GM12878 (cell line): ENCODE results near the gene PSMG3. TPM values are rescaled to one million over a fixed set of nuclear protein-coding genes. Genes with fewer than 3 reads are reported as not detected.

Experiments used
- ATAC-seq: fragments of 200-7000 bp; cut with Tn5 transposase; 3 replicates; pipeline ENCODE4 v1.9.1; 2020; ENCODE audit warnings: mild to moderate bottlenecking, moderate library complexity
- BruUV-seq: library from RNA; stranded (reverse); fragments of 400-500 nt; replicated peaks from 2 replicates; lab custom pipeline; 2021; lab: Mats Ljungman, UMichigan
- CTCF ChIA-PET: fragments of 300-600 bp; sonication (Branson Sonifier 250); formaldehyde crosslinking; extraction: SDS; loops from one replicate; lab custom pipeline; 2021; ENCODE audit warnings: inconsistent platforms; lab: Yijun Ruan, JAX
- POLR2A ChIA-PET: fragments of 350-600 bp; formaldehyde crosslinking; extraction: SDS; loops from one replicate; lab custom pipeline; 2021; ENCODE audit warnings: inconsistent platforms; lab: Charles Lee
- RAD21 ChIA-PET: fragments of 300-600 bp; sonication (Branson Sonifier 250); formaldehyde crosslinking; loops from one replicate; lab custom pipeline; 2023; ENCODE audit warnings: antibody characterized with exemption; ENCODE audit not compliant: unreplicated experiment; lab: Charles Lee
- SMC1A ChIA-PET: fragments of 300-600 bp; sonication (Branson Sonifier 250); formaldehyde crosslinking; loops from one replicate; lab custom pipeline; 2023; ENCODE audit not compliant: unreplicated experiment, uncharacterized antibody; lab: Charles Lee
- DNase-seq: peaks from one replicate; pipeline ENCODE4 v3.0.0-alpha.2; 2011; ENCODE audit warnings: low read depth, low spot score
- FAIRE-seq: peaks from 3 replicates; lab custom pipeline; 2011; peaks lifted over from hg19 to GRCh38; lab: Jason Lieb, UNC
- H2AFZ ChIP-seq: 2 replicates; pipeline ENCODE4 v1.6.0; 2011; ENCODE audit warnings: low read depth, low read length, control low read depth; ENCODE audit not compliant: control insufficient read depth
- H3K27ac ChIP-seq: 2 replicates; pipeline ENCODE4 v1.5.1; 2011; ENCODE audit warnings: control low read depth; ENCODE audit not compliant: control insufficient read depth, insufficient read depth
- H3K27me3 ChIP-seq, 2 experiments: replicated peaks in 1 of 2; 2 replicates each; pipeline versions ENCODE4 v1.6.0 to v1.6.1; 2011; ENCODE audit warnings: low read length in 1 of 2; ENCODE audit not compliant: control insufficient read depth in 2 of 2, insufficient read depth in 2 of 2
- H3K36me3 ChIP-seq, 2 experiments: 2 replicates each; pipeline ENCODE4 v1.5.1; 2011; ENCODE audit warnings: low read length in 1 of 2; ENCODE audit not compliant: control insufficient read depth in 2 of 2, insufficient read depth in 2 of 2
- H3K4me1 ChIP-seq: 2 replicates; pipeline ENCODE4 v1.6.1; 2011; ENCODE audit warnings: mild to moderate bottlenecking, low read length, moderate library complexity, mixed read lengths; ENCODE audit not compliant: control insufficient read depth, insufficient read depth
- H3K4me2 ChIP-seq: 2 replicates; pipeline ENCODE4 v1.6.0; 2011; ENCODE audit warnings: control low read depth; ENCODE audit not compliant: control insufficient read depth, insufficient read depth
- H3K4me3 ChIP-seq: fragments of 200-600 bp; sonication (generic); 2 replicates; pipeline ENCODE4 v1.5.1; 2016
- H3K79me2 ChIP-seq: 2 replicates; pipeline ENCODE4 v1.6.0; 2011; ENCODE audit warnings: low read length; ENCODE audit not compliant: control insufficient read depth, insufficient read depth
- H3K9ac ChIP-seq: 2 replicates; pipeline ENCODE4 v1.8.0; 2011; ENCODE audit warnings: low read length, control low read depth, mixed read lengths; ENCODE audit not compliant: control insufficient read depth, insufficient read depth
- H3K9me3 ChIP-seq: replicated peaks from 3 replicates; pipeline ENCODE4 v1.5.1; 2011; ENCODE audit warnings: mild to moderate bottlenecking, low read length; ENCODE audit not compliant: control insufficient read depth, insufficient read depth
- H4K20me1 ChIP-seq: 2 replicates; pipeline ENCODE4 v1.6.0; 2011; ENCODE audit not compliant: control insufficient read depth, insufficient read depth
- ASH2L ChIP-seq: fragments of 300-600, 200-600 bp; sonication (generic); IDR thresholded peaks from 2 replicates; pipeline ENCODE4 v1.6.1; 2017; ENCODE audit warnings: low read depth, mild to moderate bottlenecking, borderline replicate concordance
- CBX5 ChIP-seq: sonication (generic); IDR thresholded peaks from 2 replicates; pipeline ENCODE4 v1.6.1; 2016; ENCODE audit warnings: low read depth, moderate library complexity, mild to moderate bottlenecking, inconsistent platforms
- EGR1 ChIP-seq, 2 experiments: IDR thresholded peaks; 1 replicate in 1 of 2; 2 replicates in 1 of 2; pipeline ENCODE4 v1.6.1; 2011 to 2012; ENCODE audit warnings: low read depth in 2 of 2, low read length in 2 of 2, borderline replicate concordance in 1 of 2, mild to moderate bottlenecking in 1 of 2, moderate library complexity in 1 of 2
- EP300 ChIP-seq, 2 experiments: fragments of 150-350 bp in 1 of 2; IDR thresholded peaks; 2 replicates each; pipeline ENCODE4 v1.6.1; 2011 to 2012; ENCODE audit warnings: low read depth in 2 of 2, low read length in 2 of 2, borderline replicate concordance in 1 of 2, improper control_type of control experiment in 1 of 2, inconsistent platforms in 1 of 2; ENCODE audit not compliant: control insufficient read depth in 1 of 2
- FOXK2 ChIP-seq: fragments of 450-650 bp; IDR thresholded peaks from 2 replicates; pipeline ENCODE4 v1.6.1; 2017; ENCODE audit warnings: mild to moderate bottlenecking, moderate library complexity
- IKZF2 ChIP-seq, 2 experiments: fragments of 450-650 bp; IDR thresholded peaks; 2 replicates each; pipeline ENCODE4 v1.6.1; 2017; ENCODE audit warnings: mild to moderate bottlenecking in 2 of 2, moderate library complexity in 2 of 2
- MLLT1 ChIP-seq: fragments of 450-650 bp; IDR thresholded peaks from 2 replicates; pipeline ENCODE4 v1.6.1; 2016; ENCODE audit warnings: mild to moderate bottlenecking
- MTA3 ChIP-seq: IDR thresholded peaks from 2 replicates; pipeline ENCODE4 v1.6.1; 2012; ENCODE audit warnings: low read length, inconsistent platforms, borderline replicate concordance
- NFIC ChIP-seq: IDR thresholded peaks from 2 replicates; pipeline ENCODE4 v1.6.1; 2012; ENCODE audit warnings: low read depth, mild to moderate bottlenecking, inconsistent platforms, low read length, moderate library complexity
- NFXL1 ChIP-seq: fragments of 450-650 bp; IDR thresholded peaks from 2 replicates; pipeline ENCODE4 v1.6.1; 2017; ENCODE audit warnings: antibody characterized with exemption, mild to moderate bottlenecking, borderline replicate concordance
- NR2C2 ChIP-seq: IDR thresholded peaks from 2 replicates; pipeline ENCODE4 v1.6.1; 2011; ENCODE audit warnings: borderline replicate concordance, low read depth; ENCODE audit not compliant: control insufficient read depth, insufficient read length
- PAX8 ChIP-seq: fragments of 450-650 bp; IDR thresholded peaks from 2 replicates; pipeline ENCODE4 v1.6.1; 2017; ENCODE audit warnings: mild to moderate bottlenecking, moderate library complexity
- PML ChIP-seq: IDR thresholded peaks from 2 replicates; pipeline ENCODE4 v1.6.1; 2012; ENCODE audit warnings: low read length, inconsistent platforms
- RB1 ChIP-seq: fragments of 450-650 bp; formaldehyde crosslinking; IDR thresholded peaks from 2 replicates; pipeline ENCODE4 v1.6.1; 2017; ENCODE audit warnings: mild to moderate bottlenecking, borderline replicate concordance
- RCOR1 ChIP-seq: conservative IDR thresholded peaks from 2 replicates; pipeline ENCODE4 v1.6.1; 2012; ENCODE audit warnings: low read depth, low read length, improper control_type of control experiment
- SMAD5 ChIP-seq: IDR thresholded peaks from 2 replicates; pipeline ENCODE4 v1.6.1; 2016; ENCODE audit warnings: antibody characterized with exemption, low read depth
- YY1 ChIP-seq: IDR thresholded peaks from 2 replicates; pipeline ENCODE4 v1.6.1; 2011; ENCODE audit warnings: low read depth, mild to moderate bottlenecking, low read length
- WGBS: methylation state at CpG from one replicate; pipeline ENCODE4 v1.1.6; 2016; ENCODE audit warnings: low lambda C conversion rate; ENCODE audit not compliant: insufficient replicate concordance, insufficient coverage; ENCODE audit errors: missing lambda C conversion rate; 5-methylcytosine and 5-hydroxymethylcytosine counted together
- in situ Hi-C: fragments of 300-500 bp; cut with MboI; formaldehyde crosslinking; loops from 9 replicates; pipeline ENCODE4 v1.14.3; 2018; ENCODE audit warnings: mixed read lengths
- intact Hi-C: fragments of 100-400 bp; cut with micrococcal nuclease; formaldehyde crosslinking; loops from one replicate; pipeline ENCODE4 v1.14.2; 2022; ENCODE audit not compliant: unreplicated experiment
- polyA plus RNA-seq, 11 experiments: library from polyadenylated mRNA; depleted of rRNA in 4 of 11; unstranded in 6 of 11; stranded (reverse) in 5 of 11; fragments of >200 nt; fragmentation: Nextera tagmentation in 4 of 11; fragmentation: Illumina TruSeq in 1 of 11; extraction: Ambion mirVana in 4 of 11; extraction: Trizol in 1 of 11; gene quantifications; 1 replicate in 1 of 11; 2 replicates in 10 of 11; pipeline versions ENCODE4 v1.2.1 to v1.2.3, GENCODE V29; 2011 to 2016; ENCODE audit warnings: inconsistent platforms in 2 of 11, missing spikeins in 2 of 11, low read depth in 1 of 11
- total RNA-seq, 4 experiments: library from RNA; depleted of rRNA in 3 of 4; stranded (reverse); fragments of >200 nt in 3 of 4; fragmentation: Illumina TruSeq in 1 of 4; extraction: Trizol in 1 of 4; gene quantifications; 2 replicates each; pipeline versions ENCODE4 v1.2.1 to v1.2.3, GENCODE V29; 2013 to 2021
- TF ChIP-seq, protein P1 (sequence below): fragments of 450-650 bp; IDR thresholded peaks from 2 replicates; pipeline ENCODE4 v1.6.1; 2017; ENCODE audit warnings: borderline replicate concordance

PSMG3 gene
- total and polyA plus RNA-seq, 10 of the 15 experiments (the other 5 are each of a cell fraction or from before 2014, with no cell fraction given), result 23.9 to 115 (median 60.6) TPM

GRCh38 chr7:1559626-1560590 lies 9.9 kb downstream of the PSMG3 start:
- H3K27ac ChIP-seq, result no peak overlapping the region
- no peak overlapping the region for H3K9ac ChIP-seq
- intact Hi-C loops (no loop called here), in situ Hi-C loops (no loop called here)
- no peak overlapping the region for H3K4me2 ChIP-seq
- H3K36me3 ChIP-seq, result no peaks in the 10 kb centered on the region
- CTCF ChIA-PET, result no interaction called here
- H3K27me3 ChIP-seq, result no peaks in the 10 kb centered on the region
- no peak overlapping the region for H3K4me3 ChIP-seq
- H4K20me1 ChIP-seq, result no peaks in the 10 kb centered on the region
- H2AFZ ChIP-seq, result no peak overlapping the region
- SMC1A ChIA-PET, result no interaction called here
- H3K9me3 ChIP-seq, result no peaks in the 10 kb centered on the region
- RAD21 ChIA-PET, result interaction anchor here (0.5 kb wide), 1 partner anchor 1138 kb away, joined by 3 read pairs; no protein-coding TSS in a partner anchor
- no peaks in the 10 kb centered on the region for H3K79me2 ChIP-seq
- POLR2A ChIA-PET, result no interaction called here
- FAIRE-seq (no peak), ATAC-seq (no peak), DNase-seq (no peak)
- 31% methylated on average over 21 of the region's 28 CpGs for WGBS
- TF ChIP-seq NFIC (no peak), NFXL1 (no peak), RB1 (no peak), NR2C2 (no peak), PAX8 (no peak), IKZF2 (IDR thresholded peaks at IDR 0.05) (no peak), MLLT1 (no peak), MTA3 (no peak), FOXK2 (no peak), SMAD5 (no peak), ASH2L (no peak), RCOR1 (no peak), EP300 (IDR thresholded peaks at IDR 0.05; ENCODE audit: borderline replicate concordance in 1 of 2, control insufficient read depth in 1 of 2, low read depth in 2 of 2, low read length in 2 of 2) (no peak), YY1 (no peak), EGR1 (IDR thresholded peaks at IDR 0.05; ENCODE audit: borderline replicate concordance in 1 of 2, low read depth in 2 of 2, low read length in 2 of 2) (no peak), PML (no peak), CBX5 (no peak)
- TF ChIP-seq, protein P1, sequence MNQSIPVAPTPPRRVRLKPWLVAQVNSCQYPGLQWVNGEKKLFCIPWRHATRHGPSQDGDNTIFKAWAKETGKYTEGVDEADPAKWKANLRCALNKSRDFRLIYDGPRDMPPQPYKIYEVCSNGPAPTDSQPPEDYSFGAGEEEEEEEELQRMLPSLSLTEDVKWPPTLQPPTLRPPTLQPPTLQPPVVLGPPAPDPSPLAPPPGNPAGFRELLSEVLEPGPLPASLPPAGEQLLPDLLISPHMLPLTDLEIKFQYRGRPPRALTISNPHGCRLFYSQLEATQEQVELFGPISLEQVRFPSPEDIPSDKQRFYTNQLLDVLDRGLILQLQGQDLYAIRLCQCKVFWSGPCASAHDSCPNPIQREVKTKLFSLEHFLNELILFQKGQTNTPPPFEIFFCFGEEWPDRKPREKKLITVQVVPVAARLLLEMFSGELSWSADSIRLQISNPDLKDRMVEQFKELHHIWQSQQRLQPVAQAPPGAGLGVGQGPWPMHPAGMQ, result no peak
- no TSS peak for BruUV-seq
- no peaks in the 10 kb centered on the region for H3K4me1 ChIP-seq
